ENCODE data around the gene MLLT1. TPM values are rescaled to one million over a fixed set of nuclear protein-coding genes. Genes with fewer than 3 reads are reported as not detected.

The MLLT1 gene
- total RNA-seq, 1 donor from 2014 or later: 6.0 TPM

DNA sequence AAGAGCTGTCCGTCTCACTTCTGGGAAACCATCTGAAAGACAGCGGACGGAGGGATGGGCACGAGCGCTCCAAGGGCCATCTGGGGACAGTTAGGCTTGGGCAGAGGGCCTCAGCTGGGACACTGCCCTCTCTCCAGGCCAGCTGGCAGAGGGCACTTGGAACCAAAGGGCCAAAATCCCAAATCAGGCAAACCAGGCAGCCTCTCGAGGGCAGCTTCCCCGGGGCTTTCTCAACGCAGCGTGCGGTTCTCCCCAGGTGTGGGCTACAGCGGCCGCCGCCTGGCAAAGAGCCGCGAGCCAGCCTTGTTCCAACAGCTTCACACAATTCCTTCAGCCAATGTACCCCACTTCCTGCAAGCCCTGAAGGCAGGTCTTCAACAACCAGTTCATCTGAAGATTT lies 5.0 kb downstream of the MLLT1 start:
- no peak for DNase-seq (ENCODE audit: low read depth, low spot score)

DNA sequence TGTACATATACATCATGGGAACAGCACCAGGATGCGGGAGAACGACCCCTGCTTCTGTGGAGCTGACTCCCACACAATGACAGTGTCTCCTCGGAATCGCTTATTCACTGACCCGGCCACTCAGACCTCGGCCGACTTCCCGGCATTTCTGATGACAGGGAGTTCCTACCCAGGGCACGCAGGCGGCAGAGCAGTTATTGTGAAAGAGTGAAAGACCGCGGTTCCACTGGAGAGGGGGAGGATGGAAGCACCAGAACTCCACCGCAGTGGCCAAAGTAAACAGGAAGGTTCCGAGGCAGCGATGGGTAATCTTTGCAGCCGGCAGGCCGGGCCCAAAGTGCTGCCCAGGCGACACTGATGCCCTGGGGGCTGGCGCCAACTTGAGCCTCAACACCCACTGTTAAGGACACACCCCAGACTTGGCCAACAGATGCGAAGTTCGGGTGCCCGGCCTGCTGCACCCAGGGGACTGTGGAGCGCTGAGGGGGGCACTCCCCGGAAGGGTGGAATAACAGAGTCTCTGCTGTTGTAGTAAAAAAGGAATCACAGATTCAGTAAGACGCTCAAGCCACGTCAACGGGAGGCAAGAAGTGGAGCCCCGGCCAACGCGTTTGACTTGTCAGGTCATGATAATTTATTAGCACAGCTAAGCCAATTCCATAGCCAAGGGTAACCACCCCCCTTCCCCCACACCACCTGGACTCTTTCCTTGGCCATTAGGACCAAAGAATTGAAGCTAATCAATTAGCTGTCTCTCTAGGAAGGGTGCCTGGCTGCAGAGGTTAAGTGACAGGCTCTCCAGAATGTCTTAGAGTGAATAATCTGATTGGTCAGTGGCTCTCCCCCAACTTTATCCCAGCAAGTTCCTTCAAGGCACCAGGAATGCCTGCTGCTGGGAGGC lies 5.8 kb downstream of the MLLT1 start:
- DNase-seq (ENCODE audit: low read depth, low spot score): peak; percentile 56

DNA sequence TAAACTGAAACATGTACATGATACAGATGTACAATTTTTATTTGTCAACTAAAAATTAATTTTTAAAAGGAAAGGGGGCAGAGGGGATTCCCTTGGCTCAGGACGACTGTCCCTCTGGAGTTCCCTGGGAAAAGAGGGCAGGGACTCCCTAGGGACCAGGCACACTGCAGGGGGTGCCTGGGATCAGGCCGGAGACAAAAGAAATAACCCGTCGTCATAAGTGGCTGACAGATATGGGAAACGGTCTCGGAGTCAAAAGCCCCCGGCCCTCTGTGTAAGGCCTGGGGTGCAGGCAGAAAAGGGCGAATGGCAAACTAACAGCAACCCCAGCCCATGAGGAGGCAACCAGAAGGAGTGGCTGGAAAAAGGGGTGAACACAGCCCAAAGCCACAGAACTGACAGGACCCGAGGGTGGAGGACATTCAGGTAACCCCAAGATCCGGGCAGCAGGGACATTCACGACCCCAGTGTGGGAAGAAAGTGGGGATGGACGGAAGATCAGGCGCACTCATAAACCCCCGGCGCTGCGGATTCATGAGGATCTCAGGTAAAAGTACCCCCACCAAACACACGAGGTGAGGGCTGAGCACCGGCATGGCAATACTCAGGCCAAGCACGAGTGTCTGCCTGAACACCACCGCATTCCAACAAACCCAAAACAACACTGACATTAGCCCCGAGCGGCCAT lies 6.7 kb downstream of the MLLT1 start:
- no peak for DNase-seq (ENCODE audit: low read depth, low spot score)

DNA sequence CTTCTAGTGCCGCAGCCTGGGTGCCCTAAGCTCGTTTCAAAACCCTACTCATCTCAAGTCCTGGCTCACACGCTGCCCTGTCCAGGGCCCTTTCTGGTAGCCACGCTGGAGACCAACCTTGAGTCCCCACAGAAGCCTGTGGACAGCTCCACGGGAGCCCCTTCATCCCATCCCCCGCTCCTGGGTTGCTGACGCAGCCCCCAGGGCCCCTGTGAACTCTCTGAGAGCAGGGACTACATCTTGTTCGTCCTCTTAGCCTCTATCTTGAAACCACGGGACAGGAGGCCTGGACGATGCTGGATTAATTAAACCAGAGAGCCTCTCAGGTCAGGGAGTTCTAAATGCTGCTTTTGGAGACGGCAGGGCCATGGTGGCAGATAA lies 7.4 kb downstream of the MLLT1 start:
- no peak for DNase-seq (ENCODE audit: low read depth, low spot score)

DNA sequence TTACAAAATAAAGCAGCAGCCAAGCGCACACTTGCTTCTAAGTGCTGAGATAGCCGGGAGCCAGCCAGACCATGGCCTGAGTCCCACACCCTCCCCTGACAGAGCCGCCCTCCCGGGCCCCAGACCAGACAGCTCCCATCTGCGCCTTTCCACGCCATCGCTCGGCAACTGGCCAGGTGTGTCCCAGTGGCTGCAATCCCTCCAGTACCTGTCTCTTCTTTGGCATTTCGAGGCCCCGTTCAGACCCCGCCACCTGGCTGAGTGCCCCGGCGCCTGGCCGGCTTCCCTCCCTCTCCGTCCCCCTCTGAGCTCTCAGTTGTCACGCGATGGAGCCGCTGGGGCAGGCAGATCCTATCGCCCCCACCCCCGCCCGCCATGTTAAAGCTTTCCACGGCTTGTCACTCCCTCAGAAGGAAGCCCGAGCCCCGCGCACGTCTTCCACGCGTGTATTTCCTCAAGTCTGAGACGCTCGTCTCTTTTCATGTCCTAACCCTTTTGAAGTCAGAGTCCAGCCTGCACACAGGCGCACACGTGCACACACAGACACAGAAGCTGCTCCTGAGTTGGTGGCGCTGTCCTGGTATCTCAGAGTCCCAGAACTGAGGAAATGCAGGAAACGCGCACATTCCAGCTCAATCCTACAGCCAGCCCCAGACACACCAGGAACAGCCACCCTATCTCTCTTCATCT lies 7.9 kb downstream of the MLLT1 start:
- DNase-seq (ENCODE audit: low read depth, low spot score): no peak

DNA sequence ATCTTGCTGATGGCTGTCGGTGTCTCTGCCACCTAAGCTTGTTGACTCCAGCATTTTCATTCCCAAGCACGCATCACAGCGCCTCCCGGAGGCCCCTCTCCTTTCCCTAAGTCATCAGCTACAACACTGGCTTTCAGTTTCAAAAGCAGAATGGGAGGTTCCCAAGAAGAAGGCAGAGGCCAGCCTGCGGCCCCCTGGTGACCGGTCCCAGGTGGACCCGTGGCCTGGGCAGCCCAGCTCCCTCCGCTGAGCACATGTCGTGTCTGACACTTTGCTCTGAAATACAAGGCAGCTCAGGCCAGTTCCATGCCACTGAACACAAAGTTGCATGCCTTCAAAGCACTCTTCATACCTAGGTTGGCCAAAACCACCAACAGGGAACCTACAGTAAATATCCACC lies 8.5 kb downstream of the MLLT1 start:
- DNase-seq (ENCODE audit: low read depth, low spot score): no peak

DNA sequence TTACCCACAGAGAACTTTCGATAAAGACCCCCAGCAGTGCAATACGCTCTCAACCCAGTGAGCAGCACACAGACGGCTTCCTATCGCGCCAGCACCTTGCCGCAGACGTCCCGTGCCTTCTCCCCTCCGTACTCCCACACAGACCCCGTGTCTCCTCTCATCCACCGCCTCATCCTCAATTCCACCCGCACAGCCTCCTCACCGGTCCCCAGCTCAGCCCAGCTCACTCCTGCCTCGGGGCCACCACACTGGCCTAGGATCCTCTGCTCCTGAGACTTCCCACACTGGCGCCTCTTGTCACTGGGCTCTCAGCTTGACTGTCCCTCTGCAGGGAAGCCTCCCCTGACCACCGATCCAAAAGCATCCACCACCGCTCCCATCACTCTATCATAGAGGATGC lies 9.0 kb downstream of the MLLT1 start:
- DNase-seq (ENCODE audit: low read depth, low spot score): no peak

DNA sequence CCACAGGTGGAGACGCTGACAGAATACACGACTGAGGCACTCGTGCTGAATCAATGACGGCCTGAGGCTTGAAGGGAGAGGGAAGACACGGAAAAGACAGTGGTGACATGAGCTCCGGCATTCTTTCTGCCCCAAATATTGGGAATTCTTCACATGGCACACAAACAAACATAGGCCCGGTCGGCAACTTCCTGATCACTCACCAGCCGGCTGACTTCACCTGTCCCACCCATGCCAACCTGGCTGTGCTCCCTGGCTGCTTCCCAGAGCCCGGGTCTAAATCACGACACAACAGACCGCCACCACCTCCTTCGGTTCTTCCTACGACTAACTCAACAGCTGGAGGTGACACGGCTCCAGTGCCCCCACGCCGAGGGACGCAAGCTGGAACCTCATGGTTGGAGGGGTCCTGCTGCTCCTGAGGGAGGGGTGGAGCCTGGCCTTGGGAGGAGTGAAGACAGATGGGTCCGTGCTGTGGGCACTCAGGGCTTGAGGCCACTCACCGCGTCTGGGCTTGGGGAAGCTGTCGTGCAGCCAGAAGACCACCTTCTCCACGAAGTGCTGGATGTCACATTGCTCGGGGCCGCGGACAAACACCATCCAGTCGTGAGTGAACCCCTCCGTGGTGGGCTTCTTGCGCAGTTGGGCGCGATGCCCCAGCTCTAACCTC lies 9.6 kb downstream of the MLLT1 start:
- DNase-seq (ENCODE audit: low read depth, low spot score): no peak

DNA sequence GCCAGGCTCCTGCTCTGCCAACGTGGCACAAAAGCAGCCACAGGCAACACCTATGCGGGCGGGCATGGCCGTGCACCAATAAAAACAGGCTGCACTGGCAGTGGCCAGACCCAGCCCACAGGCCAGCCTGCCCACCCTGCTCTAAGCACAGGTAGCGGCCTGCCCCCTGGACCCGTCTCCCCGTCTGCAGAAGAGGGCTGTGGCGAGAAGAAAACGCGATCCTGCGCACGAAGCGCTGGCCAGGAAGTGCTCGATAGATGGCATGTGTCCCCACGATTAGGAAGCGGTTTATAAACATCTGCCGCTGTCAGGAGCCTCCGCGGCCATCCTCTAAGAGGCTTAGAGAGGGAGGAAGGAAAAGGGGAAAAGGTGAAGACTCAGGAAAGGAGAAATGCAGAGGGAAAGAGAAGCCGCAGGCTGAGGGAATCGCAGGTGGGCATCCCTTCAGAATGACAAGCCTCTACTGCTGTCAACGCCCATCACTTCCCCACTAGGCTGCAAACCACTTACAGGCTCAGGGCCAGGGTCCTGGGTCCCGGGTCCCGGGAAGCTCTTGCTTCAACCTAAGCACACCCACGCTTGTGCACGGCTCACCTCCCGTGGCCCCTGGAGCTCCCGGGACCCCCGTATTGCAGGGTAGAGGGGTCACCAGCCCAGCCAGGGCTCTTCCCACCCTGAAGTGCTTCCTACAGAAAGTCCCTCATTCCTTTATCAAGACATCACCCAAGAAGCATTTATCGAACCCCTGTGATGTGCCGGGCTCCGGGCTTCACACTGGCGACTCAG lies 10.5 kb downstream of the MLLT1 start:
- DNase-seq (ENCODE audit: low read depth, low spot score): no peak

DNA sequence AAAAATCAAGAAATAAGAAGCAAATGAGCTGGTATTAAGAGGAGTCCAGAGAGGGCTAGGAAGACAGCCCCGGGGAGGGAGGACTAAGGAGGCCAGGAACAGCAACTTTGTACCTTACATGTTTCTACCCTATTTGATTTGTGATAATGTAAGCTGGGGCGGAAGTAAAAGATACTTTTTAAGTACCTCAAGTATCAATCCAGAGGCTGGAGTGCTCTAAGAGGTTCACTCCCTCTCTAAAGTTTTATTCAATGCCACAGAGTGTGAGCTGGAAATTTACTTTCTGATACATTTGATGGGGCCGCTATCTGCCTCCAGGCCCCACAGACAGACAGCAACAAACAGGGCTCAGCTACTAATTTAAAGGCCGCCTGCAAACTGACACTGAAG lies 11.4 kb downstream of the MLLT1 start:
- DNase-seq (ENCODE audit: low read depth, low spot score): no peak

DNA sequence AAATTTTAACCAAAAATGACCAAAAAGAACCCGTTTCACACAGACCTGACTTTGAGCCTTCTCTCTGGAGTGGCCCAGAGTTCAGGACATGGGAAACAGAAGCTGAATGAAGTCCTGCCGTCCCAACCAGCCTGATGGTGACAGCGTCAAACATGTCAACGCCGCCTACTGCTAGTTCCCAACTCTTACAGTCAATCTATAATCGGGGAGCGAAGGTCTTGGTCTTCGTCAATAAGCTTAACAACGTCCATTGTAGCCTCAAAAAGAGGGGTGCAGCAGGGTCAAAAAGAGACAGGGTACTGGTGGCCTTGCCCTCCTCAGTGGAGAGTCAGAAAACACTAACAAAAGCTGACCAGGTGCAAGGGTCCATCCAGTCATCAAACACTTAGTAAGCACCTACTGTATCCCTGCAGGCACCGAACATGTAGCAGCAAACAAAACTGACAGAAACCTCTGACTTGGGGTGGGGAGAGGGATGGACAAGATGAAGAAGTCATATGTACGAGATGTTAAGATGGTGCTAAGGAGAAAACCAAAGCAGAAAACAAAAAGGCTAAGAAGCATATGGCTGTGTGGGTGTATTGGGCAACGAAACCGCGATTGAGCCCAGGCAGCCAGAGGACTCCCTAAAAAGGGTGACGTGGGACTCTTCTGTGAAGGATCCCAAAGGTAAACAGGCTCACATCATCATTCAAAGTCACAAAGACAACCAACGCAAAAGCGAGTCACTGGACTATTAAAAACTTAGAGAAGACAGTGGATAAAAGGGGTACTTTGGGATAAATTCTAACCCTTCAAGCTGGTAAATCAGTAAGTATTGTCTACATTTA lies 12.0 kb downstream of the MLLT1 start:
- no peak for DNase-seq (ENCODE audit: low read depth, low spot score)

DNA sequence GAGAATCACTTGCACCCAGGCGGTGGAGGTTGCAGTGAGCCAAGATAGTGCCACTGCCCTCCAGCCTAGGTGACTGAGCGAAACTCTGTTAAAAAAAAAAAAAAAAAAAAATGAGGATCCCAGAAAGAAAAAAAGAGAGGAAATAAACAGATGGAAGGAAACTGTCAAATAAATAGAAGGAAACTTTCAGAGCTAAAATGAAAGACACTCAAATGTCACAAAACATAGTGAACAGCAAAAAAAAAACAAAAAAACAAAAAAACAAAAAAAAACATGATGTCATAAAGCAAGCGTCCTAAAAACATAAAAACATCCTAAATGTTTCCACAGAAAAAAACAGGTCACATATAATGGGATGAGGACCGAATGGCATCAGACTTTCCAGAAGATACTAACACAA lies 15.0 kb downstream of the MLLT1 start:
- DNase-seq (ENCODE audit: low read depth, low spot score): no peak

DNA sequence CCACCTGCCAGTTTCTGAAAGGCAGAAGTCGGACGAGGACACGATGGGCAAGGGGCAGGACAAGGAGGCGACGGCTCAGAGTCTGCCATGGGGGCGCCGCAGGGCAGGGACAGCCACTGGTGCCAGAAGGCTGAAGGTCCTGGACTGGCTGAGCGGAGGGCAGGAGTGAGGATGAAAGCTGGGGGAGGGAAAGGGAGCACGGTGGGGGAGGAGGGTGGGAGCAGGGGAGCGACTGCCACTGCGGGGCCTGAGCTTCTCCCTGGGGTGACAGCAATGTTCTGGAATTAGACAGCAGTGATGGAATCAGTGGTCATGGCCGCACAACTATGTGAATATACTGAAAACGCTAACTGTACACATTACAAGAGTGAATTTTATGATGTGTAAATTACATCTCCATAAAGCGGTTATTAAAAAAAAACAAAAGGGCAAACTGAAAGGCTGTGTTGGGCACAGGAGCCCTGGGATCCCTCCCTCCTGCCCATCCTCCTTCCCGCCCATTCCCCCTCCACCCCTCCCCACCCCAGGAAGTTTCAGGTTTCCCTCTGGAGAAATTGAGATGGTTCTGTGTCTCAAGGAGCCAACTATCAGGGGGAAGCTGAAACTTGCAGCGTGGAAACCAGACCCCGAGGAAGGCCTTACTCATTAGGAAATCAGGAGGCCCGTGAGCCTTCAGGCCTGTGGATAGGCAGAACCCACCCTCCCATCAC lies 15.9 kb downstream of the MLLT1 start:
- no peak for DNase-seq (ENCODE audit: low read depth, low spot score)

DNA sequence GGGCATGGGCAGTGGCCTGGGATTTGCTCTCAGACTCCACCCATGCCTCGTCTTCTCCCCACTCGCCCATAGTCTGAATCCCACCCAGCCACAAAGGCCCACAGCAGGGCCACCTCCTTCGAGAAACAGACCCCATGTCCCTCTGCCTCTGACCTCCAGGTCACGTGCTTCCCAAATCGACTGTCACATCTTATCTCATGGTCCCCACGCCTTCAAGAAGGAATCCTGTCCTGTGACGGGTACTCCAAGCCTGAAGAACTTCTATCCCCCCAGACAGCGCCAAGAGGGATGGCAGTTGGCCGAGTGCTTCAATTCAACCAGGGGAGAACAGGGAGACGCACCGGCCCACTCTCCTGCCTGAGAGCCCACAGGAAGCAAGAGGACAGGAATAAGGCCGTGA lies 16.5 kb downstream of the MLLT1 start:
- DNase-seq (ENCODE audit: low read depth, low spot score): no peak

DNA sequence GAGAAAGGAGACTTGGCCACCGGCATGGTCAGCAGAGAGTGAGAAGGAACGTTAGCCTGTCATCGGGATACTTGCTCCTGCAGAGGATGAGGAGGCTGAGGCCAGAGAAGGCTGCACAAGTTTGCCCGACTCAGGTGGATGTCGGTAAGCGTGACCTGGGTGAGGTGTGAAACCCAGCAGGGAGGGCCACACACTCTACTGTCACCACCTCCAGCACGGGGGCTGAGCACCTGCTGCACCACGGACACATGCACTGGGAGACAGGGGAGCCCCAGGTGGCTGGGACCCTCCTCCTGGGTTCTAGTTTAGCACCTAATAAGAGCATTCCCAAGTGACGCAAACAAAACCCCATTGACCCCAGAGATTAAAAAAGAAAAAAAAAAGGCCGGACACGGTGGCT lies 17.3 kb downstream of the MLLT1 start:
- DNase-seq (ENCODE audit: low read depth, low spot score): no peak

DNA sequence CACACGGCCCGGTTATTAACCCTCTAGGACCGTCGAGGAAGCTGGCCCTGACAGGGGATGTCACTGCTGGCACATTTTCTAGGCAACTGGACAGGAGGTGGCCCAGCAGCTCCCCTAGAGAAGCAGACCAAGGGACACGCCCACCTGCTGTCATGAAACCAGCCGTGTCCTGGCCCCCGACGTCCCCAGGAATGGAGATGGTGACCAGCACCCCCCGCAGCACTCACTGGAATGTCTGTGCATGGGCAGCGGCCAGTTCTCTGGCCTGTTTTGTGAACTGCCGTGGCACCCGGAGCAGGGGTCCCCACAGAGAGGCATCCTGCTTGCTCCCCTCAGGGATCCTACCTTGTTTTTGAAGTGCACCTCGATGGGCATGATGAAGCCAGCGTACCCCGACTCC lies 17.9 kb downstream of the MLLT1 start:
- no peak for DNase-seq (ENCODE audit: low read depth, low spot score)

DNA sequence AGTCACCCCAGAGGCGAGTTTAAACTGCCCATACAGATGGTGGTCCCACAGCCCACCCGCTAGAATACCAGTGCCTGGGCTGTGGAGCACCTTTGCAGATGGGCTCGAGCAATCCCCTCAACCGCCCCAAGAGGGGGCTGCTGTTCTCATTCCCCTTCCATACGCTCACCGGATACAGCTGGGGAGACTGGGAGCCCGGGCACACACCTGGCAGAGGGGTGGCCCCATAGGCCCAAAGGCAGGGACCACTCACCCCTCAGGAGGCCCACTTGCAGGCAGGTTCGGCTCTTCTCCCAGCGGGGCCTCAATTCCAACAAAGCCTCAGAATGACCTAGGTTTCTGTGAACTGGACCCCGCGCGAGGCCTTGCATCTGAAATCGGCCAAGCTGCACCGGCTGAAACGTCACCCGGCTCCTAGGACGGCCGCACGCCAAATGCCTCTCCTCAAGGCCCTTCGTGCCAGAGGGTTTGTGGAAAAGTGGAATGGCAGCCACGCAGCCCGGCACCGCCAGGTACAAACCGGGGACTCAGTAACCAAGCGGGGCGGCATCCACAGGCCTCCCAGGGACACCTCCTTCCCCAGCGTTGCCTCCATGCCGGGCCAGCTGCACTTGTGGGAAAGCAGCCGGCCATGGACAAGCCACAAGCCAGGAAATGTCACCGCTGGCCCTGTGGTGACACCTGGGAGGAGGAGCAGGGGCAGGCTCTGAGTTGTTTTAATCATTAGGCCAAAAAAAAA lies 18.7 kb downstream of the MLLT1 start:
- DNase-seq (ENCODE audit: low read depth, low spot score): no peak

DNA sequence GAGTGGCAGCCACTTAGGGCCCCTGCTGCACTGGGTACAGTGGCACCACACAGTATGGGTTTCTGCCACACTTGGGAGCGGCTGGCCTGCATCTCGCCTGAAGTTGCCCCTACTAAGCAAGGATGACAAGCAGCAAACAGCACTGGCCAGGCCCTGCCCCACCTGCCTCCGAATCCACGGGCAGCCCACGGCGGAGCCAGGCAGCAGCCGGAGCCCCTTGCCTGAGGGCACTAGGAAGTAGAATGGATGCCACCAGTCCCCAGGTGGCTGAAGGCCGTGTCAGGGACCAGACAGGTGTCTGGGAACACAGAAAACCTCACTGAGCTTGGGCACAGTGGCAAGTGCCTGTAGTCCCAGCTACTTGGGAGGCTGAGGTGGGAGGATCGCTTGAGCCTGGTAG lies 19.4 kb downstream of the MLLT1 start:
- no peak for DNase-seq (ENCODE audit: low read depth, low spot score)

DNA sequence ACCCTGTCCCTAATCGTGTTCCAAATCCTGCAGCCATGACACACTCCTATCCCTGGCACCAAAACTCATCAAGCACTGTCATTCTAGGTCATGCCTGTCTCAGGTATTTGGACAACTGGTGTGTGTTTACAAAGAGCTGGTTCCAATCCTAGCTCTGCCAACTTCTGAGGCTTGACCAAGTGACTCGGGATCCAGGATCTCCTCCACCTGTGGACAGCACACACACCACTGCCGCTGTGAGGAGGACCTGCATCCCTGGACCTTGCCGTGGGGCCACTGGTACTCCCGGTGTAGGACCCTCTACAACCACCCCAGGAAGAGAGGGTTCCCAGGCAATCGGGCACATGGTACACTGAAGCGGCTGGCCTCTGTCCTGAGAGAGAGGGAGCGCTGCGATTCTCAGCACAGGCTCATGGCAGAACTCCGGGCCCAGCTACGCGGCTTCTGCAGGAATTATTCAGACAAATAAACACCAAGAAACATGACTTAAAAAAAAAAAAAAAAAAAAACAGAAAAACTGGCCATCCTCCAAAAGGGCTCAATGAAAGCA lies 20.4 kb downstream of the MLLT1 start:
- DNase-seq (ENCODE audit: low read depth, low spot score): no peak

Measured in pulmonary artery endothelial cell (primary cell).